Stimulated activated CD8-positive, alpha-beta memory T cell treated with anti-CD3 and anti-CD28 coated beads, Interleukin-2, amount 100 ng/mL, for 48 hours (primary cell): ENCODE measurements around the gene PTH2R.
"Not testable (repeated sequence)": the region's sequence is repeated elsewhere in the genome, so short reads cannot be mapped to it uniquely, and the experiment has no call there.

Source experiments
- DNase-seq, 2 donors: peaks; one replicate each; pipeline ENCODE4 v3.0.0-alpha.2; 2020; ENCODE audit warnings: low read depth in 2 of 2

Gene PTH2R

GRCh38 chr2:208485390-208485789 is 78.8 kb downstream of the PTH2R start:
- no peak for DNase-seq

GRCh38 chr2:208488686-208489564 is 82.3 kb downstream of the PTH2R start:
- DNase-seq = no peak

- DNase-seq = no peak
These were observed 83.1 kb downstream of the PTH2R start for GRCh38 chr2:208489687-208490086.

- DNase-seq = no peak
These were observed 83.9 kb downstream of the PTH2R start for GRCh38 chr2:208490492-208490891.

GRCh38 chr2:208491641-208492040 is 85.0 kb downstream of the PTH2R start:
- DNase-seq = no peak

- DNase-seq = no peak
These were observed 85.5 kb downstream of the PTH2R start for GRCh38 chr2:208492069-208492468.

- DNase-seq = no peak
These were observed 86.6 kb downstream of the PTH2R start for GRCh38 chr2:208493186-208493585.

GRCh38 chr2:208496129-208496528 is 89.5 kb downstream of the PTH2R start:
- no peak for DNase-seq

- DNase-seq = no peak
These were observed 94.6 kb downstream of the PTH2R start for GRCh38 chr2:208501206-208501605.

- no peak for DNase-seq
These were observed 95.7 kb downstream of the PTH2R start for GRCh38 chr2:208502288-208502687.

GRCh38 chr2:208505365-208505764 is 98.8 kb downstream of the PTH2R start:
- not testable (repeated sequence) for DNase-seq

- DNase-seq = no peak
These were observed 103.0 kb downstream of the PTH2R start for GRCh38 chr2:208509586-208509985.

- DNase-seq = no peak
These were observed 104.4 kb downstream of the PTH2R start for GRCh38 chr2:208511016-208511415.

GRCh38 chr2:208511573-208511972 is 105.0 kb downstream of the PTH2R start:
- no peak for DNase-seq

GRCh38 chr2:208515099-208515498 is 108.5 kb downstream of the PTH2R start:
- DNase-seq = no peak

GRCh38 chr2:208523069-208523468 is 116.5 kb downstream of the PTH2R start:
- not testable (repeated sequence) for DNase-seq

- DNase-seq = not testable (repeated sequence)
These were observed 118.6 kb downstream of the PTH2R start for GRCh38 chr2:208525165-208525564.

GRCh38 chr2:208529796-208530195 is 123.2 kb downstream of the PTH2R start:
- DNase-seq = no peak

GRCh38 chr2:208531361-208531760 is 124.8 kb downstream of the PTH2R start:
- DNase-seq = no peak

GRCh38 chr2:208535578-208535977 is 129.0 kb downstream of the PTH2R start:
- not testable (repeated sequence) for DNase-seq

- DNase-seq = no peak
These were observed 134.9 kb downstream of the PTH2R start for GRCh38 chr2:208541461-208541988.

- DNase-seq = no peak
These were observed 135.4 kb downstream of the PTH2R start for GRCh38 chr2:208541989-208542464.

- DNase-seq = no peak
These were observed 136.0 kb downstream of the PTH2R start for GRCh38 chr2:208542465-208543041.
